NCI-H1436 (cell line): ENCODE measurements around the gene ZDHHC13.

Source experiments
- DNase-seq: peaks from one replicate; lab custom pipeline; 2025; lab: John Stamatoyannopoulos, UW

ZDHHC13 gene

DNA sequence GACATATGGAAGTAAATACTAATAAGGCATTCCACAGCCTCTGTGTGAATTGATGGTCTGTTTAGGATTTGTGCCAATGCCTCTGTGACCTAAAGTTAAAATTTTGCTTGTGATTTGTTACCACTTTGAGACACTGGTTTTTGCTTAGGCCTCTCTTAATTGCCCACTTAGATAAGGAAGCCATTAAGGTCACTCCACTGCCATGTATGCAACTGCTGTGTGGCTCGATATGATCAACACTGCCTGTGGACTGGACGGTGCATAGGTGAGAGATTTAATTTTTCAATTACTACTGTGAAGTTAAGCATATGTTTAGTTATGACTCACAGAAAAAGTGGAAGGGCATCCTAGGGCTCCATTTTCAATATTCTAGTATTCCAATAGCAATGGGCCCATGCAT lies 47.9 kb downstream of the ZDHHC13 start:
- no peak for DNase-seq

DNA sequence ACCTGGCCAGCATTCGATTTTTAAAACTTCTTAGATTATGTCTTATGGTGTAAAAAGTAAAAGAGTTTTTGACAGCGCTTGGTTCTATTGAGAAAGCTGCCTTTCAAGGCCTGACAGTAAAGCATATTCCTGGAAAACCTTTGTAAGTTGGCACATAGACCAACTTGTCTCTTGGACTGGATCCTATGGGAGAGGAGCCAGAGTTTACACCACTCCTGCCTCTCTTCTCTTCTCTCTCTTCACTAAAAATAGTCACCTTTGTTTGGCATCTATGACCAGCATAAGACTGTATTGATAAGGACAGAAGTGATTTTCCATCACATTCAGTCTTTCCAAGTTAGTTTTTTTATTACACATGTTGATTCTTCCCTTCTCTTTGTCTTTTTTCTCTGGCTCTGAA lies 51.1 kb downstream of the ZDHHC13 start:
- DNase-seq = no peak

- DNase-seq = no peak
These were observed 56.2 kb downstream of the ZDHHC13 start for GRCh38 chr11:19173004-19173689.

GRCh38 chr11:19173964-19174638 lies 57.1 kb downstream of the ZDHHC13 start:
- DNase-seq = no peak

- DNase-seq = no peak
These were observed 59.7 kb downstream of the ZDHHC13 start for GRCh38 chr11:19176629-19177186.

GRCh38 chr11:19181531-19182261 lies 64.7 kb downstream of the ZDHHC13 start:
- DNase-seq = no peak

- DNase-seq = no peak
These were observed 66.7 kb downstream of the ZDHHC13 start for GRCh38 chr11:19183646-19184045.

GRCh38 chr11:19185036-19185435 lies 68.1 kb downstream of the ZDHHC13 start:
- no peak for DNase-seq

- no peak for DNase-seq
These were observed 68.6 kb downstream of the ZDHHC13 start for GRCh38 chr11:19185516-19186052.

DNA sequence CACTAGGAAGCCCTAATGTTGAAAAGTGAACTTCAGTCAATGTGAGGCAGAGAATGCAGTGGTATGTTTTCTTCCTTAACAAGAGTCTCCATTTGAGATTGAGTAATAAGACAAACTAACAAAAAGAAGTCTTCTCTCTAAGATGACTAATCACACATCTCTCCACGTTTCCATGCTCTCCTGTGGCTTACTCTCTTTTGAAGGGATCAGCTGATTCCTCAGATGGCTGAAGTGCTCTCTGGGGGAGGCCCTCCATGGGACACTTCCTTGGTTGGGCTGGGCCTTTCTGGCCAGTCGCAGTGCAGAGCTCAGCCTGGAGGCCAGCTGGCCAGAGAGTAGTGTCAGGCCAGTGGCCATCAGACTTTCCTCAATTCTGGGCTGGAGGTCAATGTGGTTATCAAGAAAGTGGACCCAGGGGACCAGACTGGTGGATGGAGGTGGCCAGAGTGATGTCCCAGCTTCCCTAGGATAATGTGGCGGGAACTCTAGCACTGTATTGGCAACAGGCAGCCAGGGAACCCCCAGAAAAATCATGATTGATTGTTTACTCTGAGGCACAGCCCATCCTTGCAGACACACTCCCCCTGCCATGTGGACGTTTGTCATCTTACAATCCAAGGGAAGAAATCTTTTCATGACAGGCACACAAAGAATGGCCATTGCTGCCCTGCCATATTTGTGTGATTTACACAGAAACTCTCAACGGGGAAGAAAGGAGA lies 70.3 kb downstream of the ZDHHC13 start:
- DNase-seq = no peak

- no peak for DNase-seq
These were observed 70.9 kb downstream of the ZDHHC13 start for GRCh38 chr11:19187833-19188258.

GRCh38 chr11:19191530-19192169 lies 74.7 kb downstream of the ZDHHC13 start:
- DNase-seq = no peak

GRCh38 chr11:19193916-19194315 lies 76.9 kb downstream of the ZDHHC13 start:
- DNase-seq = no peak

DNA sequence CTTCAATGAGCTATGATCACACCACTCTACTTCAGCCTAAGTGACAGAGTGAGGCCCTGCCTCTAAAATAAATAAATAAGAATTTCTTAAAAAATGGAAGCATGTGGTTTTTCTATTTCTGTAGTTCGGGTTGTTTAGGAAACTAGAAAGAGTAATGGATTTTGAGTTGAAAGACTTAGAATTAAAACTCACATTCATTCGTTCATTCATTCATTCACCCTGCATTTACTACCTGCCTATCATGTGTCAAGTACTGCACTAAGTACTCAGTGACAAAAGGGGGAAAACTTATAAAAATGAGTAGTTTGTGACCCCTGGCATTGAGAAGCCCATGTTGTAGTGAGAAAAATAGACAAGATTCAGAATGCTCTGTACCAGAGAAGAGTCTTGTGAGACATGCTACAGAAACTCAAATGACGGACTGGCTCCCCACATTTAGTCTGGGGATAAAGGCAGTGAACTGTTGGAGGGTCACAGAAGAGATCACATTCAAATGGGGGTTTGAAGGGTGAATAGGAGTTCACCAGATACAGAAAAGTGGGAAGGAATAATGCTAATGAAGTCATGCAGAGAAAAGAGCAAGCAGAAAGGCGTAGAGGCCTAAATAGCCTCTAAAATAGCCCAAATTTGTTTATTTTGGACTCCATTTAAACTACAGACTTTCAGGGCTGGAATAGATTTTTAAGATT lies 77.8 kb downstream of the ZDHHC13 start:
- no peak for DNase-seq

DNA sequence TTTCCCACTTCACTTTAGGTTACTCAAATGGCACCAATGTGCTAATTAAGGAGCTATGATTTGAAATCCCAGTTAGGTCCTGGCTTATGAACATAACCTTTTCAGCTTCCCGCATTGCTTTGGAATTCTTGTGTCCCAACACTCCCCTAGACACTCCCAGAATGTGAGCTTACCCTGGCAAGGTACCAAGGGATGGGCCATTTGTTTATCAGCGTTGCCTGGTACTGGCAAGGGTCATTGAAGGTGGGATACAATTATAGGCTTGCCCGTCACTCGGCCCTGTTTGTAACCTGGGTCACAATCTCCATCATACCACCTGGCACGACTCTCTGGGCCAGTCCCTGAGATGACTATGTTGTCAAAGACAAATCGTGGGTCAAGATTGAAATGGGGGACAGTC lies 79.5 kb downstream of the ZDHHC13 start:
- DNase-seq = no peak

DNA sequence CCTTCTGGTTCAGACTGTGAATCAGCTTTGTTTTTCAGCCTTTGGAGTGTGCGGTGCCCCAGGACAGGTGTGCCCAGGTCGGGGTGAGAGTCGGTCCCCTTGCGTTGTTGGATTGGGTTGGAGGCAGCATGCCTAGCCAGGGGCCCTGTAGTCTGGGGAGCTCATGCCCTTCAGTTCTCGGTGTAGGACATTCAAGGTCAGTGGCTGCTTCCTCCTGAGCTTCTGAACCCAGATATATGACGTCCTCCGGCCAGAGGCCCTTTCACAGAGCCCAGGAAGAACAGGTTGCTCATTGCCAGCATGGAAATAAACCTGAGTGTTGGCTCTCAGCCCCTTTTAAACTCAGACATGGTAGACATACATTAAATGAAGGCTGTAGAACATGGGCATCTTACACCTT lies 82.1 kb downstream of the ZDHHC13 start:
- DNase-seq = no peak

- no peak for DNase-seq
These were observed 82.8 kb downstream of the ZDHHC13 start for GRCh38 chr11:19199771-19200170.

DNA sequence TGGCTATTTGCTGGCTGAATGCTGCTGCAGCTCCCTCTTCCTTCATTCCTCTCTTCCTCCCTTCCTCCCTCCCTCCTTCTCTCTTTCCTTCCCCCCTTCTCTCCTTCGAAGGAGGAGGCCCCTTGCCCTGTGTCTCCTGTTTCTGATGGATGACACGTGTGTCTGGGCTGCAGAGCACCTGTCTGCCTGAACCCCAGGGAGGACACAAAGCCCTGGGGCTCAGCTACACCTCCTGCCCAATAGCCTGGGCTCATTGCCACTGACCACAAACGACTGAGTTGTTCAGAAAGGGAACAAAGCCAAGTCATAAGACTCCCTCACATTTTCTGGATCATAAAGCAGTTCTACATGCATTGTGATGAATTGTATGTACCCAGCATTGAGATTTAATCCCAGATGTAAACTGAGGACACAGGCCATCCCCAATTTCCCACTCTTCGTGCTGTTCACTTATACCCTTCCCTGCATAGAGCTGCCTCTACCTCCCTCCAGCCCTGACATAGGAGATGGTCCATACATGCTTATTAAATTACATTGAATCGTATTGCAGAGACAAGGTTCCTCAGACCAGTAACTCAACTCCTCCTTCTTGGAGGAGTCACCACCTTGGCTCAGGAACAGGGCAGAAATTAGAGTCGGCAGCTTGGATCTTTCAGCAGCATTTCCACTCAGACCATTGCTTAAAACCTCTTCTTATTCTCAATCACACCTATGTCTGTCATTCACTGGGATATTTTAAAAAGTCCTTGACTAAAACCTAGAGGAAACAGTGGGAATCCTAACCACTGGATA lies 83.6 kb downstream of the ZDHHC13 start:
- DNase-seq = no peak

GRCh38 chr11:19201737-19202605 lies 85.0 kb downstream of the ZDHHC13 start, which contains the start of gene CSRP3:
TSS of gene CSRP3 (minus strand) at chr11:19201983. CDS start at chr11:19192448, 9,535 bp downstream.
- no peak for DNase-seq
